ENCODE results near the gene MRPL11.

Gene MRPL11

GRCh38 chr11:66386171-66387069 lies 52.2 kb downstream of the MRPL11 start:
- DNase-seq, result peak; percentile 82

Data from stimulated activated CD4-positive, alpha-beta T cell treated with anti-CD3 and anti-CD28 coated beads, Interleukin-1b, Interleukin-23, amount 100 ng/mL, for 48 hours (primary cell).